Activated naive CD8-positive, alpha-beta T cell (primary cell): ENCODE results near the gene CIT.
"Not testable (repeated sequence)": the region's sequence is repeated elsewhere in the genome, so short reads cannot be mapped to it uniquely, and the experiment has no call there.

ENCODE experiments used
- H3K27ac Mint-ChIP-seq: one replicate; pipeline ENCODE4 v1.8.0; 2021; ENCODE audit warnings: mixed read lengths
- H3K27me3 Mint-ChIP-seq: one replicate; pipeline ENCODE4 v1.8.0; 2021; ENCODE audit warnings: mixed read lengths
- H3K36me3 Mint-ChIP-seq: one replicate; pipeline ENCODE4 v1.8.0; 2021; ENCODE audit warnings: mixed read lengths
- H3K4me1 Mint-ChIP-seq: one replicate; pipeline ENCODE4 v1.8.0; 2021; ENCODE audit warnings: low read depth, mixed read lengths
- H3K4me3 Mint-ChIP-seq: one replicate; pipeline ENCODE4 v1.8.0; 2021; ENCODE audit warnings: mild to moderate bottlenecking, mixed read lengths
- H3K9me3 Mint-ChIP-seq: one replicate; pipeline ENCODE4 v1.8.0; 2021; ENCODE audit warnings: low read depth, mixed read lengths

The CIT gene

DNA sequence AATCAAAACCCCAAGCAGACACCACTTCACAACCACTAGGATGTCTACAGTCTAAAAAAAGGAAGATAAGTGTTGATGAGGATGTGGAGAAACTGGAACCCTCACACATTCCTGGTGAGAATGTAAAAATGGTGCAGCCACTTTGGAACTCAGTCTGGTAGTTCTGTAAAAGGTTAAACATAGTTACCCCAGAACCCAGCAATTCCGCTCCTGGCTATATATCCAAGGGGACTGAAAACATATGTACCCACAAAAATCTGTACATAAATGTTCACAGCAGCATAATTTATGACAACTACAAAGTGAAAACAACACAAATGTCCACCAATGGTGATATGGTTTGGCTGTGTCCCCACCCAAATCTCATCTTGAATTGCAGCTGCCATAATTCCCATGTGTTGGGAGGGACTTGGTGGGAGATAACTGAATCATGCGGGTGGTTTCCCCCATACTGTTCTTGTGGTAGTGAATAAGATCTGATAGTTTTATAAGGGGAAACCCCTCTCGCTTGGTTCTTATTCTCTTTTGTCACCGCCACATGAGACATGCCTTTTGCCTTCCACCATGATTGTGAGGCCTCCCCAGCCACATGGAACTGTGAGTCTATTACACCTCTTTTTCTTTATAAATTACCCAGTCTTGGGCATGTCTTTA, 162.4 kb downstream of the CIT start:
- Mint-ChIP-seq H3K27ac (no peak overlapping the region), H3K27me3 (no peaks in the 10 kb centered on the region), H3K9me3 (peaks cover 5% of the 10 kb centered on the region), H3K36me3 (peaks cover 13% of the 10 kb centered on the region), H3K4me3 (no peak overlapping the region), H3K4me1 (peaks cover 3% of the 10 kb centered on the region)

DNA sequence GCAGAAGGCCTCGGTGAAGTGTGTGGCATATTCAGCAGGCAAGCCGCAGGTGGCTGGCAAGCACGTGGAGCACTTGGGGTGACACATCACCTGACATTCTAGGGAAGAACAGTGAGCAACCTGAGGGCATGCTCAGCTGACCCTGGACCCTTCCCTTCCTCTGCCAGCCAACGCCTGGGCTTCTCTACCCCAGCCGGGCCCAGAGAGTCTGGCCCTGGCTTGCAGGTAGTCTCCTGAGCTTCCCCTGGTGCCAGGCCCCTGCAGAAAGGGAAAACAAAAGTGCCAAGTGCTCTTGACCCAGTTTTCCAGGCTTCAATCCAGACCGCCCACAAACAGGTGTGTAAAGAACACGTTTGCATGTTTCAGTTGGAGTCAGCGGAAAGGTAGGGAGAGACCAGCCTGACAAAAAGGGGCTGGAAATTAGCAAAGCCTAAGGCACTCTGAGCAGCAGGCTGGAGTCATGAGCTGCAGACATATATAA, 163.5 kb downstream of the CIT start:
- H3K27me3 Mint-ChIP-seq, result no peaks in the 10 kb centered on the region
- H3K27ac Mint-ChIP-seq, result no peak overlapping the region
- peaks cover 5% of the 10 kb centered on the region for H3K9me3 Mint-ChIP-seq
- H3K4me1 Mint-ChIP-seq, result peaks cover 3% of the 10 kb centered on the region
- peaks cover 13% of the 10 kb centered on the region for H3K36me3 Mint-ChIP-seq
- no peak overlapping the region for H3K4me3 Mint-ChIP-seq

DNA sequence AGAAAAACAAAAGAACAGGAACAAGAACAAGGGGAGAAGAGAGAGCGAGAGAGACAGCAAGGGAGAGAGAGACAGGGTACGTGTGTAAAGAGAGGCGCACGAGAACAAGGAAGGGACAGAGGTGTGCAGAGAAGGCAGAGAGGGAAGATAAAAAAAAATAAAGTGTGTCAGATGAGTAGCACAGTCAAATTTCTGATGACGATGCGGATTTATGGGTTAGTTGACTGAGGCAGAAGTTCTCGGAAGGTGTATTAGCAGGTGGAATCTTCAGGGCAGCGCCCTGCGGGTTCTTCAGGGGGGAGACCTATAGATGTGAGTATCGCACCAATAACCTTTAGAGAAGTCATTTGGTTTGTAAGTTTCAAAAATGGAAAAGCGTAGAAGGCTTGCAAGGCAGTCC, 164.4 kb downstream of the CIT start:
- no peaks in the 10 kb centered on the region for H3K27me3 Mint-ChIP-seq
- peaks cover 3% of the 10 kb centered on the region for H3K4me1 Mint-ChIP-seq
- H3K27ac Mint-ChIP-seq, result no peak overlapping the region
- no peak overlapping the region for H3K4me3 Mint-ChIP-seq
- H3K9me3 Mint-ChIP-seq, result peaks cover 5% of the 10 kb centered on the region
- H3K36me3 Mint-ChIP-seq, result peaks cover 15% of the 10 kb centered on the region

DNA sequence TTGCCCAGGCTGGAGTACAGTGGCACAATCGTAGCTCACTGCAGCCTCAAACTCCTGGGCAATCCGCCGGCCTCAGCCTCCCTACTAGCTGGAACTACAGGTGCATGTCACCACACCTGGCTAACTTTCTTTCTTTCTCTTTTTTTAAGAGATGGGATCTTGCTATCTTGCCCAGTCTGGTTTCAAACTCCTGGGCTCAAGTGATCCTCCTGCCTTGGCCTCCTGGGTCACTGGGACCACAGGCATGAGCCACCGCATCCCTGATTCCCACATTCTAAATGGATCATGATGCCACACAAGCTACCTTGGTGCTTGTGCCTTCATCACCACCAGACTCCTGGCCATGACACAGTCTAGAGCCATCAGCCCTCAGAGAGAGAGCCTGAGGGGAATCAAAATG, 165.4 kb downstream of the CIT start:
- no peak overlapping the region for H3K4me3 Mint-ChIP-seq
- no peak overlapping the region for H3K27ac Mint-ChIP-seq
- H3K36me3 Mint-ChIP-seq, result peaks cover 15% of the 10 kb centered on the region
- peaks cover 3% of the 10 kb centered on the region for H3K4me1 Mint-ChIP-seq
- no peaks in the 10 kb centered on the region for H3K27me3 Mint-ChIP-seq
- peaks cover 5% of the 10 kb centered on the region for H3K9me3 Mint-ChIP-seq

DNA sequence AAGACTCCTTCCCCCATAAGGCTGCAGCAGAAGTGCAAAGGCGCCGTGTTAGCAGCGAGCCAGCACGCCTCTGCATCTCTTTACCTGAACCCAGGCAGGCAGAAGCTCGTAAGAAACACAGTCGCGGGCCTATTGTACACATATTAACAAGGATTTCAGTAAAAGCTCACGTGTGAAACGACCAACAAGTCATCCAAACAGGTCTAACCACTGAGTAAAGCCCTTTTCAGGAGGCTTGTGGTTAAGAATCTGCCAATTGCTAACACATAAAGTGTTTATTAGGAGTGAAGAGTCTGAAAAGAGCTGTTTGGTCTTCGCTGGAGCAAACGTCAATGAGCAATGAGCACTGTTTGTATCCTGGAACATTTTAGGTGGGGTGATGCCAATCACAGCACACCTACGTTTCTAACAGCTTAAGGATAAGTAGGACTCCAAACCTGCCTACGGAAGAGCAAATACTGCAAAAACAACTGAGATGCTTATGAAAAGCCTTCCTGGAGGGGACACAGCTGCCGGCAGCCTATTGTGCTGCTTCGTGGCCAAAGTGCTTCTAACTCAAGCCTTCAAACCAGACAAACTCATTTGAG, 166.1 kb downstream of the CIT start:
- Mint-ChIP-seq H3K27me3 (no peaks in the 10 kb centered on the region), H3K9me3 (peaks cover 5% of the 10 kb centered on the region), H3K4me3 (no peak overlapping the region), H3K36me3 (peaks cover 15% of the 10 kb centered on the region), H3K27ac (no peak overlapping the region), H3K4me1 (peaks cover 3% of the 10 kb centered on the region)

DNA sequence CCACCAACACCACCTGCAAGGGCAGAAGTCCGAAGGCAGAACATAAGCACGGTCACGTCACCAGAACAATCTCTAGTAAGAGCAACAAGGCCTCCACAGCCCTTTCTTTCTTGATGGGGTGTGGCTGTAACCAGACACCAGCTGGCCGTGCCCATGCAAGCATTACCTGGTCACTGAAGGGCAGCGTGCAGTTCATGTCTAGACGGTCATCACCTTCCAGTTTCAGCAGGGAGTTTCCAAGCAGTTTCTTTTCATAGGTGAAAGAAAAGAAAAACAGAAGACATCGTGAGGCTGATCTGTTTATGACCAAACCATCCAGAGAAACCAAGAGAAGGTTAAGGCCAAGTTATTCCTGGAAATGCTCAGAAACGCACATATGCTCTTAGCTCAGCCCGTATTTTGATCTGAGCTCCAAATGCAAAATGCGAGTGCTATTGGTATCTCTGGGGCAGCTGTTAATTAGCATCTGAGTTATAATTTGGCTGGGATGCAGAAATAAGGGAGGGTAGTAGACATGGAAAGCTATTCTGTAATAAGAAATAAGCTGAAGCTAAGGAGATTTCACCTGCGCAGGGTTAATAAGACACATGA, 166.7 kb downstream of the CIT start:
- Mint-ChIP-seq H3K36me3 (peaks cover 15% of the 10 kb centered on the region), H3K9me3 (peaks cover 5% of the 10 kb centered on the region), H3K27me3 (no peaks in the 10 kb centered on the region), H3K4me3 (no peak overlapping the region), H3K4me1 (peaks cover 3% of the 10 kb centered on the region), H3K27ac (no peak overlapping the region)

DNA sequence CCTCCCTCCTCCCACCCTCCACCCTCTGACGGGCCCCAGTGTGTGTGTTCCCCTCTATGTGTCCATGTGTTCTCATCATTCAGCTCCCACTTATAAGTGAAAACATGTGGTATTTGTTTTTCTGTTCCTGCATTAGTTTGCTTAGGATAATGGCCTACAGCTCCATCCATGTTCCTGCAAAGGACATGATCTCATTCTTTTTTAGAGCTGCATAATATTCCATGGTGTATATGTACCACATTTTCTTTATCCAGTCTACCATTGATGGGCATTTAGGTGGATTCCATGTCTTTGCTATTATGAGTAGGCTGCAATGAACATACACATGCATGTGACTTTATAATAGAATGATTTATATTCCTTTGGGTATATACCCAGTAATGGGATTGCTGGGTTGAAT, 170.7 kb downstream of the CIT start:
- H3K27me3 Mint-ChIP-seq, H3K4me3 Mint-ChIP-seq, H3K9me3 Mint-ChIP-seq, H3K36me3 Mint-ChIP-seq, H3K4me1 Mint-ChIP-seq, H3K27ac Mint-ChIP-seq: not testable (repeated sequence)

DNA sequence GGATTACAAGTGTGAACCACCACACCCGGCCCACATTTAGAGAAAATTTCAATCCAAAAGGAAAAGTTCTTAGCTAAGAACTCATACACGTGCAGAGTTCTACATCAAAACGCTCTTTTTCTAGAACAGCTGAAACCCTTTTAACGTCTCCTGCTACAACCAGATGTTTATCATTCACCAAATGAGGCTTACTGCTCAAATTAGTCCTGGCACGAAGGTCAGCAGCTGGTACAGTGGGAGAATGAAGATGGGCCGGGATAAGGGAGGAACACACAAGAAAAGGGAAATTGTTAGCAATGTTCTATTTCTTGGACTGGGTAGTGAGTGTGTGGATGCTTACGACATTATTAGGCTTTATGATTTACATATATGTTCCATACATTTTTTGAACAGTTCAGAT, 171.9 kb downstream of the CIT start:
- H3K27ac Mint-ChIP-seq, result no peak overlapping the region
- no peak overlapping the region for H3K4me3 Mint-ChIP-seq
- peaks cover 2% of the 10 kb centered on the region for H3K36me3 Mint-ChIP-seq
- H3K9me3 Mint-ChIP-seq, result no peaks in the 10 kb centered on the region
- no peaks in the 10 kb centered on the region for H3K27me3 Mint-ChIP-seq
- H3K4me1 Mint-ChIP-seq, result no peaks in the 10 kb centered on the region

DNA sequence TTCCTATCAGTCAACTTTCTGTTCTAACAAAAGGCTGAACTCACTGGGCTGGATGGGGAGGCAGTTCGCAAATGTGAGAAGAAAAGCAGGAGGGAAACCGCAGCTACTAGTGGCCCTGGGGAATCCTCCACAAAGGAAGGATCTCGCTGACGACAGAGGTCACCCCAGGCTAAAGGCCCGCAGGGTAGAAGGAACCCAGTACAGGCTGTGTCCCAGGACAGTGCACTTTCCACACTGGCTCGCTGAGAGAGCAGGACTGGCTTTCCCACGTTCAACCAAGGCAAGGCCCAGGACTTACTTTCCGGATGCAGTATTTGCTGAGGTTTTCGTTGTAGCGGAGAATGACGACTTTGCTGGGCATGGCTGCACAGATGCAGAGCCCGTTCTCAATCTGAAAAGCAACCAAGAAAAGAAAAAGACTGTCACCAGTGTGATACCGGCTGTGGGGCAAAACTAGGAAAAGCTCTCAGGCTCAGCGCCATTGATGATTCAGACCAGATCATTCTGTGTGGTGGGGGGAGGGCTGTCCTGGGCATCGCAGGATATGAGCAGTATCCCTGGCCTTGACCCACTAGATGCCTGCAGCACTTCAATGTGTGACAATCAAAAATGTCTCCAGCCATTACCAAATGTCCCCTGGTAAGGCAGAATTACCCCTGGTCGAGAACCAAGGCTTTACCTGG, 172.9 kb downstream of the CIT start:
- peaks cover 2% of the 10 kb centered on the region for H3K36me3 Mint-ChIP-seq
- no peaks in the 10 kb centered on the region for H3K27me3 Mint-ChIP-seq
- H3K4me3 Mint-ChIP-seq, result no peak overlapping the region
- H3K27ac Mint-ChIP-seq, result no peak overlapping the region
- no peaks in the 10 kb centered on the region for H3K4me1 Mint-ChIP-seq
- H3K9me3 Mint-ChIP-seq, result no peaks in the 10 kb centered on the region

DNA sequence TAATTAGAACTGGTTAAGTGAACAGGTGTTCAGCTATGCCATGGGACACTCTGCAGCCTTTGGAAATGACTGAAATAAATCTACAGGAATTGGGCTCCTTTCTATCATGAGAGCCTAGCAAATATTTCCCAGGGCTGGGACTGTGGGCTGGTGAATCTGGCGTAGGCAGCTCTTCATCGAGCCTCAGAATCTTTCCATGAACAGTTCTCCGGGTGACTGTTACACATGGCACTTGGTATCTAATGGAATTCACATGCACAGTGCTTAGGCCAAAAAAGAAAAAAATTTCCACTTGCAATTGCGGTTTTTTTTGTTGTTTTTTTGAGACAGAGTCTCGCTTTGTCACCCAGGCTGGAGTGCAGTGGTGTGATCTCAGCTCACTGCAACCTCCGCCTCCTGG, 177.0 kb downstream of the CIT start:
- H3K4me3 Mint-ChIP-seq, result no peak overlapping the region
- no peak overlapping the region for H3K27ac Mint-ChIP-seq
- H3K9me3 Mint-ChIP-seq, result no peaks in the 10 kb centered on the region

DNA sequence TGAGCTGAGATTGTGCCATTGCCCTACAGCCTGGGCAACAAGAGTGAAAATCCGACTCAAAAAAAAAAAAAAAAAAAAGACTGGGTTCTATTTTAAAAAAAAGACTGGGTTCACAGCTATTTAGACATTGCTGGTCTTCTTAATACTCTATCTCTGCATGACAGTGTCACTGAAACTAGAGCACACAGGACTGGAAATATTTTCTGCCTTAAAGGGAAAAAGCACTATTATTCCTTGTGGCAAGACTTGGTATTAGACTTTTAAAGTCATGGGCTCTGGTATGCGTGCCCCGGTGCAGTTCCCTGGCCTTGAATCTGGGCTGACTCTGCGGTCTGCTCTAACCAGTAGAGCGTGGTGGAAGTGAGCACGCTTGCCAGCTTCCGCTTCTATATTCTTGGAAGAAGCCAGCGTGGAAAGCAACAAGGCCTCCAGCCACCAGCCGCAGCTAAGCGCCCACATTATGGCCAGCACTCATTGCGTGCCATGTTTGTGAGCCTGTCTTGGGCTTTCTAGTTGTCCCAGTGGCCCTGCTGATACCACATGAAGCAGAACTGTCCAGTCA, 177.8 kb downstream of the CIT start:
- H3K27me3 Mint-ChIP-seq, result no peaks in the 10 kb centered on the region
- no peak overlapping the region for H3K27ac Mint-ChIP-seq
- H3K4me3 Mint-ChIP-seq, result no peak overlapping the region
- no peaks in the 10 kb centered on the region for H3K4me1 Mint-ChIP-seq
- H3K36me3 Mint-ChIP-seq, result no peaks in the 10 kb centered on the region
- no peaks in the 10 kb centered on the region for H3K9me3 Mint-ChIP-seq

More for the DNA sequence above, 177.0 kb downstream of the CIT start:
- no peaks in the 10 kb centered on the region for H3K36me3 Mint-ChIP-seq
- H3K4me1 Mint-ChIP-seq, result no peaks in the 10 kb centered on the region
- no peaks in the 10 kb centered on the region for H3K27me3 Mint-ChIP-seq

DNA sequence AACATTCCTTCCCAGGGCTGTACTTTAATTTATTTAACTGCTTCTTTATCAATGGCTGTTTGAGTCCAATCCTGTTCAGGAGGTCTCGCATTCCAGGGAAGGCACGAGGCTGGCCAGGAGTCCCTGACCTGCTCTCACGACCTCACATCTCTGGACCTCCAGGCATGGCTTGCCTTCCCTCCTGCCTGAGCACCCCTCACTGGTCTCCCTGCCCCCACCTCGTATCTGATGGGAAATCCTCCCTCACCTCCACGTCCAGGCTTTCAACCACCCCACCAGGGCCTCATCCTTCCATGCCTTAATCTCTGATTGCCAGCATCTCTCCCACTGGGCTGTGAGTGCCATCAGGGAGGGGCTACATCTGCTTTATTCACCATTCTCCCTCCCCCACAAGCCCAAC, 180.2 kb downstream of the CIT start:
- H3K4me1 Mint-ChIP-seq, result no peaks in the 10 kb centered on the region
- no peaks in the 10 kb centered on the region for H3K36me3 Mint-ChIP-seq
- no peak overlapping the region for H3K27ac Mint-ChIP-seq
- H3K27me3 Mint-ChIP-seq, result no peaks in the 10 kb centered on the region
- no peaks in the 10 kb centered on the region for H3K9me3 Mint-ChIP-seq
- no peak overlapping the region for H3K4me3 Mint-ChIP-seq

DNA sequence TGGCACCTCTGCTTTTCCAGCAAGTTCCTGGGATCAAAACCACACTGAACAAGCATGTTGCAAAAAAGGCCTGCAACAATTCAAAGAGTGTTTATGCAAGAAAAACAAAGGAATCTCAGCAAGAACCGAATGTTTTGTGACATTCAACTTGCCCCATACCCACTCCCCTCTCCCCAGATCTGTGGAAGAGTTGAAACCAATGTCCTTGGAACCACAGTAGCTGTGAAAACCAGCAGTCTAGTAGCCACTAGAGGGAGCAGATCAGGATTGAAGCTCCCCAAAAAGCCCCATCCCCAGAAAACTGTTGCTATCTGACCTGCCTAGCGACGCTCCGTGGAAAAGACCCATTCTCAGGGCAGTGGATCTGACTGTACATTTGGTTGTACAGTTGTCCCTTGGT, 182.1 kb downstream of the CIT start:
- H3K4me3 Mint-ChIP-seq, result no peak overlapping the region
- no peaks in the 10 kb centered on the region for H3K9me3 Mint-ChIP-seq
- no peaks in the 10 kb centered on the region for H3K27me3 Mint-ChIP-seq
- no peak overlapping the region for H3K27ac Mint-ChIP-seq
- H3K36me3 Mint-ChIP-seq, result no peaks in the 10 kb centered on the region
- no peaks in the 10 kb centered on the region for H3K4me1 Mint-ChIP-seq

DNA sequence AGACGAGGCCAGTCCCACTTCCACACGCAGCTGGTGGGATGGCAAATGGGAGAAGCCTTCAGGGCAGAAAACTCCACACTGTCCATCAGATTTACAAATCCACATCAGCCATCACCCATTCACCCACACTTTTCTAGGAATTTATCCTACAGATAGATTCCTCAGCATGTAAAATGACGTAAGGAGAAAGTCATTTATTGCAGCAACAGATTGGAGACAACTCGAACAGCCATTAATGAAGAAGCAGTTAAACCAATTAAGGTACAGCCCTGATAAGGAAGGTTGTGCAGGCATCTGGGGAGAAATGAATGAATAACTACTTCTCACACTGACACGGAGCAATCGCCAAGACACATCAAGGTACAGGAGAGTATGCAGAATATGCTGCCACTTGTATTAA, 183.0 kb downstream of the CIT start:
- Mint-ChIP-seq H3K4me3 (no peak overlapping the region), H3K9me3 (no peaks in the 10 kb centered on the region), H3K4me1 (no peaks in the 10 kb centered on the region), H3K27ac (no peak overlapping the region), H3K27me3 (no peaks in the 10 kb centered on the region), H3K36me3 (no peaks in the 10 kb centered on the region)

DNA sequence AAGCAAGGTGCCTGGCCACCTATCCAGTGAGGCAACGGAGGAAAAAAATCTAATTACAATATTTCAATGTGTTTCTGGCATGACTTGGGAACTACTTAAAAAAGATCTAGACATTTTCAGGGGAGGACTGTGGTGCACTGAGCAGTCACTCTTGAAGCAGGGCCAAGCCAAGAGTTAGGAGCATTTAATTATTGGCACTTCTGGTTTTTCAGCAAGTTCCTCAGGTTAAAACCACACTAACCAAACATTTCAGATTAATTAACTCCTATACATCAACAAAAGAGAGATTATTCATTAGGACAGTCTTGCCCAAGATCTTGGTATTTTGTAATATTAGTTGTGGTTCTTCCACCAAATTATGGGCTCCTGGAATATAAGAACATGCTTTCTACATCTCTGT, 183.6 kb downstream of the CIT start:
- Mint-ChIP-seq H3K9me3 (no peaks in the 10 kb centered on the region), H3K4me3 (no peak overlapping the region), H3K27ac (no peak overlapping the region), H3K36me3 (no peaks in the 10 kb centered on the region), H3K4me1 (no peaks in the 10 kb centered on the region), H3K27me3 (no peaks in the 10 kb centered on the region)
